Colon (tissue), 2 donors: ENCODE measurements around the gene SLFN5.
"Not testable (repeated sequence)": the region's sequence is repeated elsewhere in the genome, so short reads cannot be mapped to it uniquely, and the experiment has no call there.

Experiments used
- FAIRE-seq: peaks from 2 replicates; lab custom pipeline; 2012; peaks lifted over from hg19 to GRCh38; lab: Jason Lieb, UNC
- donor health status: control.
- donor health status: control.

The SLFN5 gene

DNA sequence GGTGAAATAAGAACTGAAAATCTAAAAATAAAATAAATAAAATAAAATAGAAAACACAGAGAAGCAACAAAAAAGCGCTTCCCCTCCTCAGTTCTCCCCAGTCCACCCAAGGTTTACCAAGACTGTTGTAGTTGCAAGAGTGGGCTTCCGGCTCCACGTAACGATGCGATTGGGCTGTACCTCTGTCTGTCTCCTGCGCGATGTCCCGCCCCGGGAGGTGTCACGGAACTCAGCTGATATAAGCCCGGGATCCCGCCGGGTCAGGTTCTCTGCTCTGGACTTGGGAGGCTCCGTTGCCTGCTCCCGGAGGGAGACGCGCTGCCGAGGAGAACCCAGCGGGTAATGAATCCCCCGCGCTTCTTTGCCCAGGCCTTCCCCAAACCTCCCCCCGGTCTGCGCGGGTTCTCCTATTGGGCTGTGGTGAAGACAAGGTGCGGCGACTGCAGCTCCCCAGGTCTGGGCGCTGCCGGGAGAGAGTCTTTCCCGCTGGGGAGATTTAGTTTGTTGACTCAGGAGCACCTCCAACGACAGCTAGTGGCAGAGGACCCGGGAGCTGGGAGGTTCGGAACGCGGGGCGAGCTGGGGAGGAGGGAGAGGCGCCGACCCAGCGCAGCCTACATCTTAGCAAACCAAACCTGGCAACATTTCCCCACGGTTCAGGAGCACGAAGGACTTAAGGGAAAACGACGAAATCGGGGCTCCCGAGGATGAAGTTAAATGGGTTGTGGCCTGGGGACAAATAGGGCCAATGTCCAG is at the start of gene SLFN5:
Gene SLFN5 (plus strand): TSS at position 268 of the 756 bp plus-strand sequence. CDS start 15,619 bp downstream, outside the sequence.
- no peak for FAIRE-seq

DNA sequence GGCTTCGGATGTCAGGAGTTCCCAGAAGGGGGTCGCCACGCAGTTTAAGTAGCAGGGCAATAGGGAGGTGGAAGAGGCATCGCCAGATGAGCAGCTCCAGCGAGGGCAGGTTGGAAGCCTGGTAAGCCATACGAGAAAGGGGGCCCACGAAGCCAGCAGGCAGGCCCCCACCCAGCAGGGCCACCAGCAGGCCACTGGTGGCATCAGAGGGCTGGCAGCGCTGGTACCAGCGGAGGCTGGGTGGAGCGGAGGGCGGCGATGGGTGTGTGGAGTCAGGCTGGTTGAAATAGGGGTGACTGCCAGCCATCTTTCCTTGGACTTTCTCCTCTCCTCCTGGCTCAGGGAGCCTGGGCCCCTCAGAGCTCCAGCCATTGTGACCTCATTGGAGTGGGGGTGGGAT is 48.9 kb upstream of the SLFN5 start, which contains the start of gene SLC35G3:
Gene SLC35G3 (minus strand): TSS at position 393 of the 400 bp plus-strand sequence. CDS start 86 bp downstream, at position 307.
- FAIRE-seq = not testable (repeated sequence)

DNA sequence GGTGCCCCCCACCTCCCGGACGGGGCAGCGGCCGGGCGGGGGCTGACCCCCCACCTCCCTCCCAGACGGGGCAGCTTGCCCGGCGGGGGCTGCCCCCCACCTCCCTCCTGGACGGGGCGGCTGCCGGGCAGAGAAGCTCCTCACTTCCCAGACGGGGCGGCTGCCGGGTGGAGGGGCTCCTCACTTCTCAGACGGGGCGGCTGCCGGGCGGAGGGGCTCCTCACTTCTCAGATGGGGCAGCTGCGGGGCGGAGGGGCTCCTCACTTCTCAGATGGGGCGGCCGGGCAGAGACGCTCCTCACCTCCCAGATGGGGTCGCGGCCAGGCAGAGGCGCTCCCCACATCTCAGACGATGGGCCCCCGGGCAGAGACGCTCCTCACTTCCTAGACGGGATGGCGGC is 47.8 kb upstream of the SLFN5 start:
- FAIRE-seq = not testable (repeated sequence)

DNA sequence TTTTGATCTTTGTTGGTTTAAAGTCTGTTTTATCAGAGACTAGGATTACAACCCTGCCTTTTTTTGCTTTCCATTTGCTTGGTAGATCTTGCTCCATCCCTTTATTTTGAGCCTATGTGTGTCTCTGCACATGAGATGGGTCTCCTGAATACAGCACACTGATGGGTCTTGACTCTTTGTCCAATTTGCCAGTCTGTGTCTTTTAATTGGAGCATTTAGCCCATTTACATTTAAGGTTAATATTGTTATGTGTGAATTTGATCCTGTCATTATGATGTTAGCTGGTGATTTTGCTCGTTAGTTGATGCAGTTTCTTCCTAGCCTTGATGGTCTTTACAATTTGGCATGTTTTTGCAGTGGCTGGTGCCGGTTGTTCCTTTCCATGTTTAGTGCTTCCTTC is 40.3 kb upstream of the SLFN5 start:
- not testable (repeated sequence) for FAIRE-seq

- FAIRE-seq = no peak
These were observed 32.1 kb upstream of the SLFN5 start for GRCh38 chr17:35210741-35211140.

DNA sequence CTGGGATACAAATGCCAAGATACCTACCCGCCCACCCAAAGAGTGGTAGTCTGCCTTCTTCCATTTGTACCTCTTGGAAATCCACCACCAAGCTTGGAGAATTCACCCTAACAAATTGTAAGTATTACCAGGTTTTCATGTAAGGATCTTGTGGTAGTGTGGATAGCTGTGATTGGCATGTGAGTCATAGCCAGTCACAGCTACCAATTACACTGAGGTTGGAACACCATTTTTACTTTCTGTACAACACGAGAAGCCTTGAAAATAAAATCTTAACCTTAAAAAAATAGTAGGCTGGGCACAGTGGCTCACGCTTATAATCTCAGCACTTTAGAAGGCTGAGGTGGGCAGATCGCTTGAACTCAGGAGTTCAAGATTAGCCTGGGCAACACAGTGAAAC is 30.2 kb upstream of the SLFN5 start:
- FAIRE-seq = no peak

DNA sequence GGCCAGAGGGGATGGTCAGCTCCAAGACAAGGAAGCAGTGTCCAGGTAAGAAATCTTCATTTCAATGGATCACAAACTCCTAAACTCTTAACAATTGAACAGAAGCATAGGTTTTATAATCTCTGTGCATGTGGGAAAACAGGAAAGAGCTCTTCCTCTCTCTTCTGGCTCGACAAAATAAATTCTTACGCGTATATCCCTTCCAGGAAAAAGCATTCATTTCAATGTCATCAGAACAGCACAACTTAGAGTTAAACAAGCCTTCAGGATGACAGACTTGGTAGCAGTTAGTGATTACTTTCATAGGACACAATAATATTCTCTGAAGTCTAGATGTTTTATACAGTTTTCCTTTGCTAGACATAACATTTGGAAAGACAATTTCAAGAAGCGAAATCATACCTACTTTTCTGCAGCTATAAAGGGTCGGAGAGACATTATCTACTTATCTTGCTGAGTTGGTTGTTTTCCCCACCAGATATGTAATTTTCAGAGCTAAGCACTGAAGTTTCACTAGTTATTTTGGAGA is 29.4 kb upstream of the SLFN5 start:
- no peak for FAIRE-seq

DNA sequence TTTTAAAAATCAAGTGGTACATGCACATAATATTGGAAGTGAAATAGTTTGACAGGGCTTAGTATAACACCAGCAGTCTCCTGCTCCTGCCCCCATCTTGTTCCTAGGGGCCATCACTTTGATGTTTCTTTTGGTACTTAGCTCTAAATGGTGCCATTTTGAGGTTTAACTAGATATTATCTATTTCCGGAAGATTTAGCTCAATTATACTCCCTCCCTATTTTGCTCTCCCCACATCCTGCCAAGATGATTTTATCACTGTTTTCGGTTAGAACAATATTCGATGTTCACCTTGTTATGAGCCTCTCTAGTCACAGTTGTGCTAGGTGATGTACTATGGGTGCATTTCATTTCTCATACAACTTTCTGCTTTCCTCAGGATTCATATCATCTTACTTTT is 28.7 kb upstream of the SLFN5 start:
- no peak for FAIRE-seq

DNA sequence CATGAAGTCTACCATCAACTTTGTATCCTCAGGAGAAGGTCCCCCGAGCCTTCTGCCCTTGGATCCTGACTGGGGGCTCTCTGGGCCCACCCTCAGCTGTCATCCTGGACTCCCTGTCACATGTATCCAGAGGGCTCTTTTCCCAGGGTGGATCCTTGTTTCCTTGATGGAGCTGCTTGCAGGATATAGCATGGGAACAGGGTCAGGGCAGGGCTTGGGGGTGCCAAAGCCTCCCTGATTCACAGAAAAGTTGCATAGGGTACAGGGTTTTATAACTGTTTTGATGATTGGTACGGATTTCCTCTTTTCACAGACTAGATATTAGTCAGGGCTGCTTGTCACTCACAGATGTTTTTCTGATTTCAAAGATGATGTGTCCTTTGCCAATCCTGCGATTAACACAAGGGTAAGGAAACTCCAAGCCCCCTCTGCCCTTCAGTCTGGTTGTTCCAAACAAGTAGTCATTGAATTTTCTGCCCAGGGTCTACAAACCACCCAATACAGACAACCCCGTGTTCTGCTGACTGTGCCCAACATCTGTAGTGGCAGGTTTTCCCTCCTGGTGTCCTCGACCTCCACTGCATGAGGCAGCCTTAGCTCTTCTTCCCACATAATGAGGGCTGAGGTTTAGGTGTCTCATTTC is 28.1 kb upstream of the SLFN5 start:
- FAIRE-seq = no peak

GRCh38 chr17:35217107-35217506 is 25.8 kb upstream of the SLFN5 start:
- FAIRE-seq = no peak

- no peak for FAIRE-seq
These were observed 24.0 kb upstream of the SLFN5 start for GRCh38 chr17:35218915-35219314.

GRCh38 chr17:35222452-35222851 is 20.4 kb upstream of the SLFN5 start:
- FAIRE-seq = no peak

- no peak for FAIRE-seq
These were observed 18.4 kb upstream of the SLFN5 start for GRCh38 chr17:35224436-35224835.

GRCh38 chr17:35227546-35227945 is 15.3 kb upstream of the SLFN5 start:
- no peak for FAIRE-seq

- FAIRE-seq = no peak
These were observed 13.2 kb upstream of the SLFN5 start for GRCh38 chr17:35229638-35230037.

DNA sequence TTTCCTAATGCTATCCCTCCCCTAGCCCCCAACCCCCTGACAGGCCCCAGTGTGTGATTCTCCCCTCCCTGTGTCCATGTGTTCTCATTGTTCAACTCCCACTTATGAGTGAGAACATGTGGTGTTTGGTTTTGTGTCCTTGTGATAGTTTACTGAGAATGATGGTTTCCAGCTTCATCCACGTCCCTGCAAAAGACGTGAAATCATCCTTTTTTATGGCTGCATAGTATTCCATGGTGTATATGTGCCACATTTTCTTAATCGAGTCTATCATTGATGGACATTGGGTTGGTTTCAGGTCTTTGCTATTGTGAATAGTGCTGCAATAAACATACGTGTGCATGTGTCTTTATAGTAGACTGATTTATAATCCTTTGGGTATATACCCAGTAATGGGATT is 8.6 kb upstream of the SLFN5 start:
- not testable (repeated sequence) for FAIRE-seq

DNA sequence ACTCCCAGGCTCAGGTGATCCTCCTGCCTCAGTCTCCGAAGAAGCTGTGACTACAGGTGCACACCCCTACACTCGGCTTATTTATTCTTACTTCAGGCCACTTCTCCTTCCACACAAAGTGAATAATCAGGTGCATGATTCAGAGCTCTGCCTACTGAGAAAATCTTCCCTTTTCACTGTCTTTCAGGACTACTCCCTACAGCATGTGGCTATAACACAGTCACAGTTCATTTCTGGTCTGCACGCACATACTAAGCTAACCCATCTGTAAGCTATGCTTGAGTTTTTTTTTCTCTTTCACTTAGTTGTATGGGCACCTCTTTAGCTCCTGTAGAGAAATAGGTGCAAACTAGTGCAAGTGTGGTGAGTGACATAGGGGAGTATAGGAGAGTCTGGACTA is 7.6 kb upstream of the SLFN5 start:
- FAIRE-seq = no peak

DNA sequence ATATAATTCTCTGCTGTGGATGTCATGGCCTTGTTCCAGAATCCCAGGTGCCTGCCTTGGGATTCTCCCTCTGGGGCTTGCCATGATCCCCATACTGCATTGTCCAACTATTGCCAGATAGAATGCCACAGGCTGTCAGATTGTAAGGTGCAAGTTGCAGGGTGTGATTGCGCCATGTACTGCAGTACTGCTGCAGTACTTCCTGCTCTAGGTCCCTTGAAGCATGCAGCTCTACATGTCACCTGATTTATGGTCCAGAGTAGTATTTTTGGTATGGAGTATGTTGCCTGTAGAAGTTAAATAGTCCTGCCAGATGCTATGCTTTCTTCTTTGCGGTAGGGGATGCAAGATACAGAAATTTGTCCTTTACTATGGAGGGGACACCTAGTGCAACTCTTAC is 7.0 kb upstream of the SLFN5 start:
- no peak for FAIRE-seq

DNA sequence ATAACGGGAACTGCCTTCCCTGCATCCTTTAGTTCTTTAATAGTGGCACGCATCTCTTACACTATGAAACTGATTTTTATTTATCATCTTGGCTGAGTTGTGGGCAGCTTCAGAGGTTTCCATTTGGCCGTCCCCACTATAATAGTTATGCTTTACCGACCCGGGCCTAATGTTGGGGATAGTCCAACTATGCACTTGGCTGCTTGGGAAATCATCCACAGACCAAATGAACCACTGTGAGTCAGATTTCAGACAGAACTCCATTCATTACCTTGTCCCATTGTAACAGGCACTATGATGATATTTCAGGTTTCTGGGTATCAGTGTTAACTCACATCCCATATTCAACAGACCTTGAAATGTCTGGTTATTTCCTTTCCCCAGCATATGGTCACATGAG is 6.1 kb upstream of the SLFN5 start:
- no peak for FAIRE-seq

GRCh38 chr17:35238821-35239220 is 4.1 kb upstream of the SLFN5 start:
- FAIRE-seq = no peak

- FAIRE-seq = no peak
These were observed 3.0 kb upstream of the SLFN5 start for GRCh38 chr17:35239823-35240222.

DNA sequence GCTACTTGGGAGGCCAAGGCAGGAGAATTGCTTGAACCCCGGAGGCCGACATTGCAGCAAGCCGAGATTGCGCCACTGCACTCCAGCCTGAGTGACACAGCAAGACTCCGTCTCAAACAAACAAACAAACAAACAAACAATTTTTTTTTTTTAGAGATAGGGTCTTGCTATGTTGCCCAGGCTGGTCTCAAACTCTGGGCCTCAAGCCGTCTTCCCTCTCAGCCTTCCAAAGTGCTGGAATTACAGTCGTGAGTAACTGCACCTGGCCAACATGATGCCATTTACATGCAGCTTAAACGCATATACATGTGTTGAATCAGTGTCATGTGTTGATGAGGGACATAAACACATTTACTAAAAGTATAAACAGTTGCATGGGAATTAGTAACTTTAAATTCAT is 2.0 kb upstream of the SLFN5 start:
- no peak for FAIRE-seq

- no peak for FAIRE-seq
These were observed 1.4 kb upstream of the SLFN5 start for GRCh38 chr17:35241520-35241919.
